ENCODE data around the gene ADAMTSL1. TPM values are rescaled to one million over a fixed set of nuclear protein-coding genes. Genes with fewer than 3 reads are reported as not detected.

The ADAMTSL1 gene
- total and polyA plus RNA-seq, 2 of the 13 experiments (the other 11 are each of a cell fraction or from before 2014, with no cell fraction given) = not detected

GRCh38 chr9:18834740-18835361, 360.9 kb downstream of the ADAMTSL1 start:
- H4K20me1 ChIP-seq (ENCODE audit: insufficient read depth, low read length) = no peaks in the 10 kb centered on the region
- FAIRE-seq (no peak), DNase-seq (ENCODE audit: low spot score) (no peak), ATAC-seq (no peak)
- POLR2A ChIA-PET = no interaction called here
- no peaks in the 10 kb centered on the region for H3K36me3 ChIP-seq (replicated peaks in 1 of 2; ENCODE audit: control insufficient read depth in 1 of 2, insufficient read depth in 2 of 2, low read length in 2 of 2)
- no peaks in the 10 kb centered on the region for H3K9me3 ChIP-seq (ENCODE audit: low read length)
- H3K27me3 ChIP-seq (ENCODE audit: control insufficient read depth in 1 of 2, insufficient read depth in 2 of 2, low read length in 2 of 2) = 0 out of 5 replicates have a peak, but pooled peaks cover 0 to under 1% of the 10 kb centered on the region in 2 experiments
- CTCF ChIA-PET (ENCODE audit: low intra/inter-chr PET ratio, low total read pairs) = no interaction called here
- no peak overlapping the region for H3K9ac ChIP-seq (ENCODE audit: insufficient read depth, low read depth, low read length)
- no peak overlapping the region for H3K4me2 ChIP-seq (ENCODE audit: low read depth, low read length)
- no peaks in the 10 kb centered on the region for H3K4me1 ChIP-seq (ENCODE audit: insufficient read depth, low read length)
- in situ Hi-C loops (cut with HindIII; ENCODE audit: extremely low pct_ligation_motif_present, low pct_unique_long_range_greater_than_20kb) (no loop called here), intact Hi-C loops (cut with micrococcal nuclease; ENCODE audit: unreplicated experiment) (loop anchor here (5.0 kb wide), 1 partner anchor 47 kb away; no protein-coding TSS in a partner anchor)
- 19% methylated on average over 4 of the region's 4 CpGs for WGBS (ENCODE audit: low lambda C conversion rate)
- TF ChIP-seq ZNF292 (CRISPR knock-in tag; IDR thresholded peaks at IDR 0.05; ENCODE audit: borderline replicate concordance, low read depth) = no peak
- no peak for TF ChIP-seq FLYWCH1 (CRISPR knock-in tag; IDR thresholded peaks at IDR 0.05)
- TF ChIP-seq SSRP1 (CRISPR knock-in tag; IDR thresholded peaks at IDR 0.05) = no peak
- no peak overlapping the region for H3K4me3 ChIP-seq (replicated peaks in 1 of 3; ENCODE audit: insufficient read depth in 1 of 3, low read depth in 2 of 3, low read length in 3 of 3)
- H2AFZ ChIP-seq (ENCODE audit: low read length) = no peak overlapping the region
- no peaks in the 10 kb centered on the region for H3K79me2 ChIP-seq (ENCODE audit: insufficient read depth, low read length)
- no peak overlapping the region for H3K27ac ChIP-seq (ENCODE audit: extremely low read length, insufficient read depth, low read length)
- BruUV-seq (replicated peaks) = no TSS peak

- no TSS peak for BruUV-seq (replicated peaks)
- H3K9ac ChIP-seq (ENCODE audit: insufficient read depth, low read depth, low read length) = no peak overlapping the region
- ChIA-PET CTCF (ENCODE audit: low intra/inter-chr PET ratio, low total read pairs) (no interaction called here), POLR2A (no interaction called here)
- H3K27me3 ChIP-seq (ENCODE audit: control insufficient read depth in 1 of 2, insufficient read depth in 2 of 2, low read length in 2 of 2) = no peaks in the 10 kb centered on the region
- H3K4me2 ChIP-seq (ENCODE audit: low read depth, low read length) = no peak overlapping the region
- DNase-seq (ENCODE audit: low spot score) (no peak), FAIRE-seq (no peak), ATAC-seq (no peak)
- in situ Hi-C loops (cut with HindIII; ENCODE audit: extremely low pct_ligation_motif_present, low pct_unique_long_range_greater_than_20kb) = no loop called here
- no peaks in the 10 kb centered on the region for H3K79me2 ChIP-seq (ENCODE audit: insufficient read depth, low read length)
- no peak overlapping the region for H2AFZ ChIP-seq (ENCODE audit: low read length)
- intact Hi-C loops (cut with micrococcal nuclease; ENCODE audit: unreplicated experiment) = no loop called here
- 36% methylated on average over 5 of the region's 5 CpGs for WGBS (ENCODE audit: low lambda C conversion rate)
- H3K9me3 ChIP-seq (ENCODE audit: low read length) = no peaks in the 10 kb centered on the region
- no peaks in the 10 kb centered on the region for H3K4me1 ChIP-seq (ENCODE audit: insufficient read depth, low read length)
- no peak overlapping the region for H3K4me3 ChIP-seq (replicated peaks in 1 of 3; ENCODE audit: insufficient read depth in 1 of 3, low read depth in 2 of 3, low read length in 3 of 3)
- no peak overlapping the region for H3K27ac ChIP-seq (ENCODE audit: extremely low read length, insufficient read depth, low read length)
- no peaks in the 10 kb centered on the region for H4K20me1 ChIP-seq (ENCODE audit: insufficient read depth, low read length)
- H3K36me3 ChIP-seq (replicated peaks in 1 of 2; ENCODE audit: control insufficient read depth in 1 of 2, insufficient read depth in 2 of 2, low read length in 2 of 2) = no peaks in the 10 kb centered on the region
- TF ChIP-seq MNT (IDR thresholded peaks at IDR 0.05) (peak; percentile 44; the same call in 1 of the 2 replicates), ARNT2 (CRISPR knock-in tag; IDR thresholded peaks at IDR 0.05; ENCODE audit: low read depth) (no peak)
These were observed 363.4 kb downstream of the ADAMTSL1 start for GRCh38 chr9:18837402-18837801.

Measured in HepG2 (cell line).